ENCODE data around the gene H2AZ1.

H2AZ1 gene

GRCh38 chr4:99938243-99938753 is 11.8 kb downstream of the H2AZ1 start:
- Histone ChIP-seq H3K23ac (ENCODE audit: low read length in 2 of 2) (no peak overlapping the region), H3K79me1 (replicated peaks; ENCODE audit: low read length, poor library complexity, severe bottlenecking) (peaks cover 3% of the 10 kb centered on the region), H3K4me1 (ENCODE audit: control insufficient read depth, insufficient read depth, low read depth, low read length) (no peaks in the 10 kb centered on the region), H3K14ac (ENCODE audit: low read length in 2 of 2) (no peak overlapping the region), H3K36me3 (ENCODE audit: control insufficient read depth in 1 of 2, insufficient read depth in 2 of 2, low read depth in 1 of 2, low read length in 2 of 2) (peaks cover 8 to 32% of the 10 kb centered on the region in 2 experiments), H3K4me2 (ENCODE audit: low read length, poor library complexity, severe bottlenecking) (no peak overlapping the region), H3K27ac (ENCODE audit: low read length, poor library complexity, severe bottlenecking) (no peak overlapping the region), H3K18ac (ENCODE audit: low read depth in 1 of 2, low read length in 2 of 2) (no peak overlapping the region), H3K27me3 (ENCODE audit: control insufficient read depth in 1 of 2, insufficient read depth in 1 of 2, low read length in 2 of 2) (no peaks in the 10 kb centered on the region), H3K4me3 (ENCODE audit: insufficient read depth in 1 of 2, low read depth in 1 of 2, low read length in 2 of 2) (no peak overlapping the region), H3K9me3 (ENCODE audit: control insufficient read depth, low read length) (peaks cover 37% of the 10 kb centered on the region), H2AK5ac (ENCODE audit: low read length, severe bottlenecking) (no peak overlapping the region), H4K91ac (ENCODE audit: low read length) (no peak overlapping the region), H3K9ac (ENCODE audit: low read length) (no peak overlapping the region), H3K4ac (ENCODE audit: low read depth in 1 of 2, low read length in 2 of 2) (no peak overlapping the region), H2BK5ac (ENCODE audit: low read depth, low read length, poor library complexity, severe bottlenecking) (no peak overlapping the region), H2BK120ac (ENCODE audit: low read depth, low read length) (no peak overlapping the region), H4K8ac (ENCODE audit: low read length) (no peak overlapping the region), H2BK12ac (ENCODE audit: low read length in 2 of 2) (no peak overlapping the region), H2BK15ac (ENCODE audit: low read depth, poor library complexity, severe bottlenecking) (no peak overlapping the region), H2AFZ (ENCODE audit: low read depth, low read length) (no peak overlapping the region)
- no peak for DNase-seq
- 96% methylated on average over 2 of the region's 3 CpGs for WGBS

DNA sequence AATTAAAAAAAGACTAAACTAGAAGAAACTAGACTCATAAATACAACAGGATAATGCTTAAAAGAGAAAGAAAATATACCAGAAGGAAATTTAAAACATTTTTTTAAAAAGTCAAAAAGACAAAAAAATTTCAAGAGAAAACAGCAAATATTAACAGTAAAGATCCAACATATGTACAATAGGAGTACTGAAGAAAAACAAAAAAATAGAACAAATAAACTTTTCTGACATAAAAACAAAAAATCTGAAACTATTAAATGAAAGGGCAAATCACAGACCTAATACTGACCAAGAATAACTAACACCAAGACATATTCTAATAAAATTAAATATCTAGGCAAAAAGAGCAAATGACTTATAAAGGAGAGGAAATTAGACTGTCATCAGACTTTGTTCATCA is 15.2 kb downstream of the H2AZ1 start:
- Histone ChIP-seq H3K79me1 (replicated peaks; ENCODE audit: low read length, poor library complexity, severe bottlenecking) (peaks cover 5% of the 10 kb centered on the region), H3K9ac (ENCODE audit: low read length) (no peak overlapping the region), H3K23ac (ENCODE audit: low read length in 2 of 2) (no peak overlapping the region), H3K4me2 (ENCODE audit: low read length, poor library complexity, severe bottlenecking) (no peak overlapping the region), H2BK5ac (ENCODE audit: low read depth, low read length, poor library complexity, severe bottlenecking) (peak overlapping the region; percentile 66), H4K91ac (ENCODE audit: low read length) (no peak overlapping the region), H3K14ac (ENCODE audit: low read length in 2 of 2) (no peak overlapping the region), H2BK12ac (ENCODE audit: low read length in 2 of 2) (no peak overlapping the region), H2BK120ac (ENCODE audit: low read depth, low read length) (no peak overlapping the region), H3K4ac (ENCODE audit: low read depth in 1 of 2, low read length in 2 of 2) (no peak overlapping the region), H3K27me3 (ENCODE audit: control insufficient read depth in 1 of 2, insufficient read depth in 1 of 2, low read length in 2 of 2) (no peaks in the 10 kb centered on the region), H3K4me1 (ENCODE audit: control insufficient read depth, insufficient read depth, low read depth, low read length) (no peaks in the 10 kb centered on the region), H3K18ac (ENCODE audit: low read depth in 1 of 2, low read length in 2 of 2) (no peak overlapping the region), H3K27ac (ENCODE audit: low read length, poor library complexity, severe bottlenecking) (no peak overlapping the region), H3K9me3 (ENCODE audit: control insufficient read depth, low read length) (peaks cover 44% of the 10 kb centered on the region), H4K8ac (ENCODE audit: low read length) (no peak overlapping the region), H2AK5ac (ENCODE audit: low read length, severe bottlenecking) (no peak overlapping the region), H2AFZ (ENCODE audit: low read depth, low read length) (no peak overlapping the region), H2BK15ac (ENCODE audit: low read depth, poor library complexity, severe bottlenecking) (no peak overlapping the region), H3K36me3 (ENCODE audit: control insufficient read depth in 1 of 2, insufficient read depth in 2 of 2, low read depth in 1 of 2, low read length in 2 of 2) (peaks cover 8 to 36% of the 10 kb centered on the region in 2 experiments), H3K4me3 (ENCODE audit: insufficient read depth in 1 of 2, low read depth in 1 of 2, low read length in 2 of 2) (peak overlapping the region in 1 of 2 experiments; percentile 4)
- DNase-seq, result peak; percentile 26

GRCh38 chr4:99927566-99927965 is 22.5 kb downstream of the H2AZ1 start:
- no peak for DNase-seq
- Histone ChIP-seq H2BK5ac (ENCODE audit: low read depth, low read length, poor library complexity, severe bottlenecking) (no peak overlapping the region), H4K8ac (ENCODE audit: low read length) (no peak overlapping the region)

GRCh38 chr4:99921174-99921573 is 28.9 kb downstream of the H2AZ1 start:
- H4K91ac ChIP-seq (ENCODE audit: low read length), result no peak overlapping the region
- no peak overlapping the region for H3K4me2 ChIP-seq (ENCODE audit: low read length, poor library complexity, severe bottlenecking)
- 100% methylated on average over 2 of the region's 3 CpGs for WGBS
- no peak overlapping the region for H2AFZ ChIP-seq (ENCODE audit: low read depth, low read length)
- H2BK12ac ChIP-seq (ENCODE audit: low read length in 2 of 2), result no peak overlapping the region
- H3K36me3 ChIP-seq (ENCODE audit: control insufficient read depth in 1 of 2, insufficient read depth in 2 of 2, low read depth in 1 of 2, low read length in 2 of 2), result peaks cover 8 to 87% of the 10 kb centered on the region in 2 experiments
- H3K4me1 ChIP-seq (ENCODE audit: control insufficient read depth, insufficient read depth, low read depth, low read length), result no peaks in the 10 kb centered on the region
- H3K4ac ChIP-seq (ENCODE audit: low read depth in 1 of 2, low read length in 2 of 2), result no peak overlapping the region
- no peak overlapping the region for H2BK120ac ChIP-seq (ENCODE audit: low read depth, low read length)
- DNase-seq, result no peak
- no peak overlapping the region for H4K8ac ChIP-seq (ENCODE audit: low read length)
- no peak overlapping the region for H2AK5ac ChIP-seq (ENCODE audit: low read length, severe bottlenecking)
- no peak overlapping the region for H3K4me3 ChIP-seq (ENCODE audit: insufficient read depth in 1 of 2, low read depth in 1 of 2, low read length in 2 of 2)
- no peak overlapping the region for H3K14ac ChIP-seq (ENCODE audit: low read length in 2 of 2)
- H3K27me3 ChIP-seq (ENCODE audit: control insufficient read depth in 1 of 2, insufficient read depth in 1 of 2, low read length in 2 of 2), result no peaks in the 10 kb centered on the region
- H3K9ac ChIP-seq (ENCODE audit: low read length), result no peak overlapping the region
- H3K18ac ChIP-seq (ENCODE audit: low read depth in 1 of 2, low read length in 2 of 2), result no peak overlapping the region
- no peak overlapping the region for H2BK15ac ChIP-seq (ENCODE audit: low read depth, poor library complexity, severe bottlenecking)
- H2BK5ac ChIP-seq (ENCODE audit: low read depth, low read length, poor library complexity, severe bottlenecking), result no peak overlapping the region
- H3K27ac ChIP-seq (ENCODE audit: low read length, poor library complexity, severe bottlenecking), result no peak overlapping the region
- peaks cover 18% of the 10 kb centered on the region for H3K79me1 ChIP-seq (replicated peaks; ENCODE audit: low read length, poor library complexity, severe bottlenecking)
- no peak overlapping the region for H3K23ac ChIP-seq (ENCODE audit: low read length in 2 of 2)
- H3K9me3 ChIP-seq (ENCODE audit: control insufficient read depth, low read length), result peaks cover 11% of the 10 kb centered on the region

More at GRCh38 chr4:99927566-99927965, 22.5 kb downstream of the H2AZ1 start:
- no peak overlapping the region for H2BK120ac ChIP-seq (ENCODE audit: low read depth, low read length)
- no peak overlapping the region for H3K4me3 ChIP-seq (ENCODE audit: insufficient read depth in 1 of 2, low read depth in 1 of 2, low read length in 2 of 2)
- H3K18ac ChIP-seq (ENCODE audit: low read depth in 1 of 2, low read length in 2 of 2), result no peak overlapping the region
- H3K9me3 ChIP-seq (ENCODE audit: control insufficient read depth, low read length), result no peaks in the 10 kb centered on the region
- H3K36me3 ChIP-seq (ENCODE audit: control insufficient read depth in 1 of 2, insufficient read depth in 2 of 2, low read depth in 1 of 2, low read length in 2 of 2), result peaks cover 3 to 69% of the 10 kb centered on the region in 2 experiments
- no peaks in the 10 kb centered on the region for H3K4me1 ChIP-seq (ENCODE audit: control insufficient read depth, insufficient read depth, low read depth, low read length)
- H2AK5ac ChIP-seq (ENCODE audit: low read length, severe bottlenecking), result no peak overlapping the region
- no peak overlapping the region for H2AFZ ChIP-seq (ENCODE audit: low read depth, low read length)
- H2BK12ac ChIP-seq (ENCODE audit: low read length in 2 of 2), result no peak overlapping the region
- peaks cover 12% of the 10 kb centered on the region for H3K79me1 ChIP-seq (replicated peaks; ENCODE audit: low read length, poor library complexity, severe bottlenecking)
- no peak overlapping the region for H3K14ac ChIP-seq (ENCODE audit: low read length in 2 of 2)
- H3K23ac ChIP-seq (ENCODE audit: low read length in 2 of 2), result no peak overlapping the region
- H4K91ac ChIP-seq (ENCODE audit: low read length), result no peak overlapping the region
- H3K27ac ChIP-seq (ENCODE audit: low read length, poor library complexity, severe bottlenecking), result no peak overlapping the region
- H3K27me3 ChIP-seq (ENCODE audit: control insufficient read depth in 1 of 2, insufficient read depth in 1 of 2, low read length in 2 of 2), result no peaks in the 10 kb centered on the region
- 94% methylated on average over 1 of the region's 2 CpGs for WGBS
- no peak overlapping the region for H3K4ac ChIP-seq (ENCODE audit: low read depth in 1 of 2, low read length in 2 of 2)
- H3K9ac ChIP-seq (ENCODE audit: low read length), result no peak overlapping the region
- H3K4me2 ChIP-seq (ENCODE audit: low read length, poor library complexity, severe bottlenecking), result no peak overlapping the region
- H2BK15ac ChIP-seq (ENCODE audit: low read depth, poor library complexity, severe bottlenecking), result no peak overlapping the region

Data from mesenchymal stem cell (in vitro differentiated cells and primary cell).